Activated T-helper 2 cell treated with anti-CD3 and anti-CD28 coated beads, Interferon-gamma antibody, Interleukin-2, Interleukin-4, amounts not matched to agents 10 μg/mL and 5 μg/mL and 100 μg/mL, durations not matched to agents 14 hours and 24 hours and 36 hours (primary cell): Measurements from ENCODE around the gene MUC5B. TPM values are rescaled to one million over a fixed set of nuclear protein-coding genes. Genes with fewer than 3 reads are reported as not detected.

ENCODE experiments used
- DNase-seq: peaks from one replicate; pipeline ENCODE4 v3.0.0; 2021; ENCODE audit warnings: low spot score
- H3K27ac Mint-ChIP-seq: one replicate; pipeline ENCODE4 v1.8.0; 2021; ENCODE audit warnings: mixed read lengths
- H3K27me3 Mint-ChIP-seq: one replicate; pipeline ENCODE4 v1.8.0; 2021; ENCODE audit warnings: low read depth, mixed read lengths
- H3K36me3 Mint-ChIP-seq: one replicate; pipeline ENCODE4 v1.8.0; 2021; ENCODE audit warnings: low read depth, mixed read lengths
- H3K4me1 Mint-ChIP-seq: one replicate; pipeline ENCODE4 v1.8.0; 2021; ENCODE audit warnings: low read depth, mixed read lengths
- H3K4me3 Mint-ChIP-seq: one replicate; pipeline ENCODE4 v1.8.0; 2021; ENCODE audit warnings: low read depth, mild to moderate bottlenecking, moderate library complexity, mixed read lengths
- H3K9me3 Mint-ChIP-seq: one replicate; pipeline ENCODE4 v1.8.0; 2021; ENCODE audit warnings: mixed read lengths
- intact Hi-C: fragments of 100-400 bp; cut with micrococcal nuclease; formaldehyde crosslinking; loops from one replicate; pipeline ENCODE4 v1.15.1; 2023
- total RNA-seq: library from RNA; stranded (reverse); gene quantifications from 2 replicates; pipeline ENCODE4 v1.2.3, GENCODE V29; 2022

MUC5B gene
- total RNA-seq, 1 donor from 2014 or later = not detected

DNA sequence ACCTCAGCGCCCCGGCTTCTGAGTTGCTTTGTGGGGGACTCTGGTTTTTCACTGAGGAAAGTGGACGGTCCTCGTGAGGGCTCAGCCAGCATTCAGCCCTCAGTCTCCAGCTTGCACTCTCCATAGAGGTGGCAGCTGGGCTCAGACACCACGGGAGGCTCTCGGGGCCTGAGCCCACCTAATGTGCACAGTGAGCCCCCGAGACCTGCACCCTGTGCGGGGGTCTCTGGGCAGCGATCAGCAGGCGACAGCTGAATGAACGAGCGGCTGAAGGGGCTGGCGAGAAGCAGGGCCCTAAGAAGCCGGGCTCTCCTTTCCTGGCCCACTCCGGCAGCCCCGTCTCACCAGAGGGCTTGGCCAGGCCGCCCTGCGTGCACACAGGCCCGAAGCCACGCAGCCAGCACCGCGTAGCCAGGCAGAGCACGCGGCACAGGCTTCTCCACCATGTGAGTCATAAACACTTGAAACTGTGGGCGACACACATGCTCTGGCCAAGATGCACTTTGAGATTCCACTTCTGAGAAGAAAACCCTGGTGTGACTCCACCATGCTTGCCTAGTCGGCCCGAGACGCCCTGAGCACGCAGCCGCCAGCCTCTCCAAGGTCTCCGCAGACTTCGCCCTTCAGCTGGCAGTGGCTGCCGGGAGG, 58.6 kb downstream of the MUC5B start:
- Mint-ChIP-seq H3K4me3 (no peak overlapping the region), H3K27ac (no peak overlapping the region), H3K36me3 (peaks cover 8% of the 10 kb centered on the region), H3K9me3 (no peaks in the 10 kb centered on the region), H3K27me3 (no peaks in the 10 kb centered on the region), H3K4me1 (no peaks in the 10 kb centered on the region)
- intact Hi-C loops = no loop called here
- no peak for DNase-seq

DNA sequence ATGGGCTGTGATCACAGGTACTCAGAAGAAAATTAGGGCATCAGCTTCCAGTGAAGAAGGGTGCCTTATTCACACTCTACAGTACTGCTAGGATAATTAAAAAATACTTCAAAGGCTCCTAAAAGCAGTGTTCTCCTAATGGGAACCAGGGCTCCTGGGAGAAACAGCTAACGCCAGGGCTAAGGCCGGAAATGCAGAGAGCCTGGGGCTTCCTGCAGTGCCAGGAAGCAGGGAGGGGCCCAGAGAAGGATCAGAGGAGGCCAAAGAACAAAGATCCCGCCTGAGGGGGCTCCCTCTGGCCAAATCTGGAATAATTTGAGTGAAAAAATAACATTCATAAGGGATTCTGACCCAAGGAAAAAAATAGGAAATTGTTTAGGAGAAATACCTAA, 59.1 kb downstream of the MUC5B start:
- H3K9me3 Mint-ChIP-seq = no peaks in the 10 kb centered on the region
- DNase-seq = no peak
- H3K27ac Mint-ChIP-seq = no peak overlapping the region
- H3K4me1 Mint-ChIP-seq = no peaks in the 10 kb centered on the region
- H3K27me3 Mint-ChIP-seq = no peaks in the 10 kb centered on the region
- no peak overlapping the region for H3K4me3 Mint-ChIP-seq
- H3K36me3 Mint-ChIP-seq = peaks cover 10% of the 10 kb centered on the region
- intact Hi-C loops = no loop called here

DNA sequence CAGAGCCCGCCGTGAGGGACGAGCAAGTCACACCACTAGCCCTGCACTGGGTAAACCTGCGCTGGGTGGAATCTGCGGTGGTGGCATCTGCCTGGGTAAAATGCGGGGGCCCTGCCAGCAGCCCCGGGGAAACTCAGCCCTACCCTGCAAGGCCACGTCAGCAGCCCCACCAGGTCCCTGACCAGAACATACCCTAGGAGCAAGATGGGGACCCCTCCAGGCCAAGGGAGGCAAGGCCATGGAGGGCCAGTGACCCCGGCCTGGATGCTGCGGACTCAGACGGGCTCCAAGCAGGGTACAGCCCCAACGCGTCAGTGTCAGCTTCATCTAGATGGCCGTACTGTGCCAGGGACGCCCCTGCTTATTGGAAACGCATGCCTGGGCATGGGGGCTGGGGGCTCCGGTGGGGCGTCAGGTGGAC, 60.2 kb downstream of the MUC5B start:
- no peaks in the 10 kb centered on the region for H3K27me3 Mint-ChIP-seq
- no peak overlapping the region for H3K27ac Mint-ChIP-seq
- H3K36me3 Mint-ChIP-seq = peaks cover 16% of the 10 kb centered on the region
- H3K9me3 Mint-ChIP-seq = no peaks in the 10 kb centered on the region
- intact Hi-C loops = no loop called here
- no peaks in the 10 kb centered on the region for H3K4me1 Mint-ChIP-seq
- DNase-seq = no peak
- no peak overlapping the region for H3K4me3 Mint-ChIP-seq

DNA sequence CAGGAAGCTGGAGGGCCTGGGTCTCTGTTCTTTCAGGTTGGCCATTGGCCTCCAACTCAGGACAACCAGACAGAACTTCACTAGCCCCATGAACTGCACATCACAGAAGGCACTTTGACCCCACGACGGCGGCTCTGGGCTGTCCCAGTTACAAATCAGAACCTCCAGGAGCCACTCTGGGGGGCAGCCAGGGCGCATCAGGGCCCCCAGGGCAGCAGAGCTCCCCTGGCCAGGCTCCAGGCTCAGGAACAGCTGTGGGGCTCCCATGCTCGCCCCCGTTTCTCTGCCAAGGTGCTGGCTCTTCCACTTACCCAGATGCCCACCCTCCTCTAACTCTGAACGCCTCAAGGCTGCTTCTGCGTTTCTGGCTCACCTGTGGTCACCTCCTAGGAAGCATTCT, 61.0 kb downstream of the MUC5B start:
- no peaks in the 10 kb centered on the region for H3K9me3 Mint-ChIP-seq
- intact Hi-C loops = no loop called here

DNA sequence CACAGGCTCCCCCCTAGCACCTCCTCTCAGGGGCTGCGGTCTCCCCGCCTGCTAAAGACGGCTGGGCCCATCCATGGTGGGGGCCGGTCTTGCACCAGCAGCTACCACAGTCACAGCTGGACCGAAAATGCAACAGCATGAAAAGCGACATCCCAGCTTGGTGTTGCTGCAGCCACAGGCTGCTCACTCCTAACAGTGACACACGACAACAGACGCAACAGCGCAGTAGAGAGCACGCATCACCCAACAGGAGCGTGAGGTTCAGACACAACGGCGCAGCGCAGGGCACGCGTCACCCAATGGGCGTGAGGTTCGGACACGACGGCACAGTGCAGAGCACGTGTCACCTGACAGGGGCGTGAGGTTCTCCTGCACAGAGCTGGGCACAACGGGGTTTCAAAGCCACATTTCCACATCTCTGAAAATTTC, 62.5 kb downstream of the MUC5B start:
- DNase-seq = no peak
- intact Hi-C loops = no loop called here

More for the DNA sequence above, 61.0 kb downstream of the MUC5B start:
- H3K36me3 Mint-ChIP-seq = peaks cover 22% of the 10 kb centered on the region
- H3K27ac Mint-ChIP-seq = no peak overlapping the region
- no peaks in the 10 kb centered on the region for H3K4me1 Mint-ChIP-seq
- no peak overlapping the region for H3K4me3 Mint-ChIP-seq
- DNase-seq = no peak
- no peaks in the 10 kb centered on the region for H3K27me3 Mint-ChIP-seq

DNA sequence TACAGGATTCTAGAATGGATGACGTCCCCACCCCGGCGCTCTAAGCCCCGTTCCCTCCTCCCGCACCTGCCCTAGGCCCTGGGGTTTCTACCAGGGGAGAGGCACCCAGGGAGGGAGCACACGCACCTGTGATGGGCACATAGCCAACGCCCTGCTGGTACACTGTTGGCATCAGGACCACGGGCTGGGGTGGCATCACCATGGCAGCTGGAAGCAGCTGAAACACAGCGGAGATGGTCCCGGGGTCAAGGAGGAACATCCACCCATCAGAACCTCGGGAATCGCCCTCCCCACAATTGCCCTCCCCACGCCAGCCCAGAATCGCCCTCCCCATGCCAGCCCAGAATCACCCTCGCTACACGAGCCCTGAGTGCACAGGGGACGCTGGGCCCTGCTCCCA, 63.0 kb downstream of the MUC5B start:
- no peaks in the 10 kb centered on the region for H3K9me3 Mint-ChIP-seq
- peaks cover 33% of the 10 kb centered on the region for H3K36me3 Mint-ChIP-seq

More for the DNA sequence above, 62.5 kb downstream of the MUC5B start:
- peaks cover 33% of the 10 kb centered on the region for H3K36me3 Mint-ChIP-seq
- no peak overlapping the region for H3K27ac Mint-ChIP-seq
- no peaks in the 10 kb centered on the region for H3K27me3 Mint-ChIP-seq
- no peak overlapping the region for H3K4me3 Mint-ChIP-seq
- H3K9me3 Mint-ChIP-seq = no peaks in the 10 kb centered on the region
- H3K4me1 Mint-ChIP-seq = no peaks in the 10 kb centered on the region

DNA sequence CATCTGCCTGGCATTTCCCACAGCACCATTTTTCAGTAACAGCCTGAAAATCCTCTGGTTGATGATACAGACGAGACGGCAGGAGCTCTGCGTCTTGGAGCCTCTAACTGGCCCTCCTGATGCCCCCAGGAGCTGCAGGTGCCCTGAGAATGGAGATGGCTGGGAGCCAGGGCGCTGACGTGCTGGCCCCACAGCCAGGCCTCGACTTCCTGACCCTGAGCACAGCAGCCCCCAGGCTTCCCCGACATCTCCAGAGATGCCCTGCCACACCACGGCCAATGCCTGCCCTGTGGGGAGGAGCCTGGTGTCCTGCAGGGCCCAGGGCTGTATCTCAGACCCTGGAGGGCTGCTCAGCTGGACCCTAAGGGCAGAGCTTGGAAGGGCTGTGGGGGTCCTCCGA, 65.1 kb downstream of the MUC5B start:
- H3K27ac Mint-ChIP-seq = no peak overlapping the region
- no peaks in the 10 kb centered on the region for H3K4me1 Mint-ChIP-seq
- H3K27me3 Mint-ChIP-seq = no peaks in the 10 kb centered on the region
- H3K9me3 Mint-ChIP-seq = no peaks in the 10 kb centered on the region
- intact Hi-C loops = no loop called here
- H3K4me3 Mint-ChIP-seq = no peak overlapping the region
- H3K36me3 Mint-ChIP-seq = peaks cover 40% of the 10 kb centered on the region
- no peak for DNase-seq

More for the DNA sequence above, 63.0 kb downstream of the MUC5B start:
- Mint-ChIP-seq H3K4me3 (no peak overlapping the region), H3K27ac (no peak overlapping the region), H3K4me1 (no peaks in the 10 kb centered on the region), H3K27me3 (no peaks in the 10 kb centered on the region)
- intact Hi-C loops = no loop called here
- DNase-seq = no peak

DNA sequence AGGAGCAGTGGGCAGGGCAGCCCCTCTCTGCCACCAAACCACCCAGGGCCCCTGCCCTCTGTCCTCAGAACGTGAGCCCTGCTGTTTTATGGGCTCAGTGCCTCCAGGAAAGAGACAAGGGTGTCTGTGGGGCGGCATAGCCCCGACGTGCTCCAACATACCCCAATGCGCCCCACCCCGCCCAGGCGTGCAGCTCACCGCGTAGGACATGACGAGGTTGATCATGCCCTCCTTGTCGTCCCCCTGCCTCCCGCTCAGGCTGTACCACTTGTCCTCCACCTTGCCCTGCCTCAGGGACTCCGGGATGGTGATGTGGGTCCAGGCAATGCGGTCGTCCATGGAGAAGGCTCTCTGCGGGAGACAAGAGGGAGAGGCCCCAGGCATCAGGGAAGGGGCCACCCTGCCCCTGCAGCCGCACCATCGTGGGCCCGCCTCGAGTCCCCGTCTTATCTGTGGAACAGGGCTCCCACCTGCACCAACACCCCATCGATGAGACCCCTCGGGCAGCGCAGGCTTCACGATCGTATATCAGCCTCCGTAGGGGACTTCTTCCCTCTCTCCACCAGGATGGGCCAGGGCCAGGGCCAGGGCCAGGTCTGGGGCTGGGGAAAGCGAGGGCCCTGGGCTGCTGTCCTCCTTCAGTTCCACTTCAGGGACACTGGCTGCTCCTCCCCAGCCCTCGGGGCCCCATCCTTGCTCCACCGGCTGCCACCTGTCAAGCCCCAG, 65.7 kb downstream of the MUC5B start:
- Mint-ChIP-seq H3K27me3 (no peaks in the 10 kb centered on the region), H3K36me3 (peaks cover 40% of the 10 kb centered on the region), H3K27ac (no peak overlapping the region), H3K4me3 (no peak overlapping the region), H3K4me1 (no peaks in the 10 kb centered on the region), H3K9me3 (no peaks in the 10 kb centered on the region)
- intact Hi-C loops = no loop called here
- no peak for DNase-seq

DNA sequence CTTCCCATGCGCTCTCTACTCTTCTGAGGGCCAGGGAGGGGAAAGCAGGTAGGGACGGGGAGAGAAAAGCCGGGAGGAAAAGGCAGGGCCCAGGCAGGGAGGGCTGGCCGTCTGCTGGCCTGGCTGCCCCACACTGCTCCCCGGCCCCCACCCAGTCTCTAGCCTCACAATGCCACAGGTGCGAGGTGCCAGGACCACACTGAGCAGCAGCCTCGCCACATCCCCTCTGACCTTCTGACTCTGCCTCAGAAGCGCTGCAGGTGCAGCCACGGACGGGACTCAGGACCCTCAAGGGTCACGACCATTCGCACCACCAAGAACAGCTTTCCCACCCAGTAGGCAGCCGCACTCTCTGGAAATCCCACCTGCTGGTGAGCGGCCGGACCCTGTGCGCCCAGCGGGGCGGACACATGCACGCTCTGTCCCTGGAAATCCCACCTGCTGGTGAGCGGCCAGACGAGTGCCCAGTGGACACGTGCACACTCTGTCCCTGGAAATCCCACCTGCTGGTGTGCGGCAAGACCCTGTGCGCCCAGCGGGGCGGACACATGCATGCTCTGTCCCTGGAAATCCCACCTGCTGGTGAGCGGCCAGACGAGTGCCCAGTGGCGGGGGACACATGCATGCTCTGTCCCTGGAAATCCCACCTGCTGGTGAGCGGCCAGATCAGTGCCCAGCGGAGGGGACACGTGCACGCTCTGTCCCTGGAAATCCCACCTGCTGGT, 66.5 kb downstream of the MUC5B start:
- DNase-seq = no peak
- Mint-ChIP-seq H3K27ac (no peak overlapping the region), H3K4me3 (no peak overlapping the region), H3K9me3 (no peaks in the 10 kb centered on the region), H3K27me3 (no peaks in the 10 kb centered on the region), H3K4me1 (no peaks in the 10 kb centered on the region), H3K36me3 (peaks cover 40% of the 10 kb centered on the region)
- intact Hi-C loops = no loop called here

DNA sequence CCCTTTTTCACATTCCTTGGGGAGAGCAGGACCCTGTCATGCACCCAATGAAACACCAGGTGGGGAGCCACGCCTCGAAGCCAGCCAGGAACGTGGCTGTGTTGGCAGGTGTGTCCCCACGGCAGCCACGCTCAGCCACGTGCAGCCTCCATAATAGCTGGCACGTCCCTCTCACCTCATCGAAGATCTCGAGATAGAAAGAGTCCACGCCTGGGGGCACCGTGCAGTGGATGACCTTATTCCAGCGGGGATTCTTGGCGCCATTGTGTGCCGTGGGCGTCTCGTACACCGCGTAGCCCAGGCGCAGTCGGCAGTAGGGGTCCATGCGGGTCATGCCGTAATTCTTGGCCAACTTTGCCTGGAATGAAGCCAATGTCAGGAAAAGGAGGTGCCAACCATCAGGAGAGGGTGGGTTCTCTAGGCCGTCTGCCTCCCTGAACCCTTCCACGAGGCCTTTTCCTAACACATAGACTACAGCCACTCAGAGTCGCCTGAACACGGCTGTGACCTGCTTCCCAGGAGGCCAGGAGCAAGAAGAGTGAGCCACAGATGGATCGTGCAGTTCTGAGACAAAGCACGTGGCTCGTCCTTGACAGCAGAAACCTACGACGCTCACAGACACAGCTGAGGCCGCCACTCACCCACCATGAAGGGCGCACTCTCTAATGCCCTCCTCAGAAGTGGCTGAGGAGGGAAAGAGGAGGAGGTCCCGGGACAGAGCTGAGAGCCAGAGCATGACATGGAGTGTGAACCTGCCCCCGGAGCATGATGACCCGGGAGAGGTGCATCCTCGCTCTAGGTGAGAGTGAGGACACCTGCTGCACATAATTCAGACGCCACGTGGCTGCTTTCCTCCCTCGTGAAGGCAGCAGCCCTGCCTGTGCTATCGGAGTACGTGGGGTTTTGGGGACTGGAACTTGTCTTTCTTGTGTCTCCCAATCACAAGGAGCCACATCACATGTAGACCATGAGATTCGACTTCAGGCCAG, 67.5 kb downstream of the MUC5B start:
- H3K36me3 Mint-ChIP-seq = peaks cover 38% of the 10 kb centered on the region

DNA sequence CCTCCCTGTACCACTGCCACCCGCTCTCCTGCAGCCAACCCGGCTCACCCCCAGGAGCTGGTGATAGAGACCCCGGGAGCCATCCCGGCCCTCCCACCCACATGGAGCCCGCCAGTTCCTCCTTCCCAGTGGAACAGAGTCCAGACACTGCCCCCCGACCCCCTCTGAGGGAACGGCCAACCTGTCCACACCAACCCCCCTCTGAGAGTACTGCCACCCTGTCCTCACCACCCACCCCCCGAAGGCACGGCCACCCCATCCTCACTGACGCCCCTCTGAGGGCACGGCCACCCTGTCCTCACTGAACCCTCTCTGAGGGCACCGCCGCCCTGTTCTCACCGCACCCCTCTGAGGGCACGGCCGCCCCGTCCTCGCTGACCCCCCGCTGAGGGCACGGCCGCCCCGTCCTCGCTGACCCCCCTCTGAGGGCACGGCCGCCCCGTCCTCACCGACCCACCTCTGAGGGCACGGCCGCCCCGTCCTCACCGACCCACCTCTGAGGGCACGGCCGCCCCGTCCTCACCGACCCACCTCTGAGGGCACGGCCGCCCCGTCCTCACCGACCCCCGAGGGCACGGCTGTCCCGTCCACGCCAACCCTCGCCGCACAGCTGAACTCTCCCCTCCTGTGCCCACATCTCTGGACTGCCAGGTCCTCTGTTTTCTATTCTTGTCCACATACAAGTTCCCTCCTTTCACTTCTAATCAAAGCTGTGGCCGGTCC, 68.6 kb downstream of the MUC5B start:
- Mint-ChIP-seq H3K4me1 (no peaks in the 10 kb centered on the region), H3K27ac (no peak overlapping the region)

More for the DNA sequence above, 67.5 kb downstream of the MUC5B start:
- Mint-ChIP-seq H3K4me1 (no peaks in the 10 kb centered on the region), H3K27ac (no peak overlapping the region), H3K27me3 (no peaks in the 10 kb centered on the region), H3K9me3 (no peaks in the 10 kb centered on the region), H3K4me3 (no peak overlapping the region)
- DNase-seq = no peak
- intact Hi-C loops = loop anchor here (5.0 kb wide), 1 partner anchor 227 kb away; no protein-coding TSS in a partner anchor

More for the DNA sequence above, 68.6 kb downstream of the MUC5B start:
- Mint-ChIP-seq H3K27me3 (no peaks in the 10 kb centered on the region), H3K36me3 (peaks cover 35% of the 10 kb centered on the region), H3K9me3 (no peaks in the 10 kb centered on the region), H3K4me3 (no peak overlapping the region)
- intact Hi-C loops = loop anchor here (5.0 kb wide), 1 partner anchor 226 kb away; no protein-coding TSS in a partner anchor
- DNase-seq = no peak
